ENCODE data around the gene USP48.

Gene USP48

GRCh38 chr1:21732664-21733063, 50.3 kb downstream of the USP48 start:
- H3K4me3 ChIP-seq (ENCODE audit: low read length): no peak overlapping the region
- no peaks in the 10 kb centered on the region for H3K4me1 ChIP-seq (ENCODE audit: insufficient read depth, low read length)
- no peak overlapping the region for H3K9ac ChIP-seq (ENCODE audit: low read depth, low read length)
- H3K27ac ChIP-seq (ENCODE audit: low read length): no peak overlapping the region
- H3K36me3 ChIP-seq (ENCODE audit: insufficient read depth, low read depth, low read length): peaks cover 79% of the 10 kb centered on the region
- H3K27me3 ChIP-seq (ENCODE audit: insufficient read depth, low read length): no peaks in the 10 kb centered on the region
- H3K9me3 ChIP-seq (ENCODE audit: insufficient read depth, low read depth, low read length): no peaks in the 10 kb centered on the region

GRCh38 chr1:21725748-21726392, 57.1 kb downstream of the USP48 start:
- H3K9me3 ChIP-seq (ENCODE audit: insufficient read depth, low read depth, low read length): no peaks in the 10 kb centered on the region
- peaks cover 85% of the 10 kb centered on the region for H3K36me3 ChIP-seq (ENCODE audit: insufficient read depth, low read depth, low read length)
- H3K9ac ChIP-seq (ENCODE audit: low read depth, low read length): peak overlapping the region; percentile 20; the same call in 1 of the 2 replicates
- H3K4me3 ChIP-seq (ENCODE audit: low read length): no peak overlapping the region
- H3K4me1 ChIP-seq (ENCODE audit: insufficient read depth, low read length): peaks cover 3% of the 10 kb centered on the region; the same call in 1 of the 2 replicates
- no peak overlapping the region for H3K27ac ChIP-seq (ENCODE audit: low read length)
- no peaks in the 10 kb centered on the region for H3K27me3 ChIP-seq (ENCODE audit: insufficient read depth, low read length)

- H3K36me3 ChIP-seq (ENCODE audit: insufficient read depth, low read depth, low read length): peaks cover 92% of the 10 kb centered on the region
- H3K27me3 ChIP-seq (ENCODE audit: insufficient read depth, low read length): no peaks in the 10 kb centered on the region
- no peak overlapping the region for H3K4me3 ChIP-seq (ENCODE audit: low read length)
- H3K4me1 ChIP-seq (ENCODE audit: insufficient read depth, low read length): peaks cover 3% of the 10 kb centered on the region; the same call in 1 of the 2 replicates
- H3K27ac ChIP-seq (ENCODE audit: low read length): no peak overlapping the region
- H3K9me3 ChIP-seq (ENCODE audit: insufficient read depth, low read depth, low read length): no peaks in the 10 kb centered on the region
- no peak overlapping the region for H3K9ac ChIP-seq (ENCODE audit: low read depth, low read length)
These were observed 58.4 kb downstream of the USP48 start for GRCh38 chr1:21724570-21724969.

GRCh38 chr1:21724098-21724497, 58.9 kb downstream of the USP48 start:
- H3K36me3 ChIP-seq (ENCODE audit: insufficient read depth, low read depth, low read length): peaks cover 93% of the 10 kb centered on the region
- H3K4me3 ChIP-seq (ENCODE audit: low read length): no peak overlapping the region
- no peak overlapping the region for H3K9ac ChIP-seq (ENCODE audit: low read depth, low read length)
- no peak overlapping the region for H3K27ac ChIP-seq (ENCODE audit: low read length)
- H3K9me3 ChIP-seq (ENCODE audit: insufficient read depth, low read depth, low read length): no peaks in the 10 kb centered on the region
- no peaks in the 10 kb centered on the region for H3K27me3 ChIP-seq (ENCODE audit: insufficient read depth, low read length)
- peaks cover 3% of the 10 kb centered on the region; the same call in 1 of the 2 replicates for H3K4me1 ChIP-seq (ENCODE audit: insufficient read depth, low read length)

DNA sequence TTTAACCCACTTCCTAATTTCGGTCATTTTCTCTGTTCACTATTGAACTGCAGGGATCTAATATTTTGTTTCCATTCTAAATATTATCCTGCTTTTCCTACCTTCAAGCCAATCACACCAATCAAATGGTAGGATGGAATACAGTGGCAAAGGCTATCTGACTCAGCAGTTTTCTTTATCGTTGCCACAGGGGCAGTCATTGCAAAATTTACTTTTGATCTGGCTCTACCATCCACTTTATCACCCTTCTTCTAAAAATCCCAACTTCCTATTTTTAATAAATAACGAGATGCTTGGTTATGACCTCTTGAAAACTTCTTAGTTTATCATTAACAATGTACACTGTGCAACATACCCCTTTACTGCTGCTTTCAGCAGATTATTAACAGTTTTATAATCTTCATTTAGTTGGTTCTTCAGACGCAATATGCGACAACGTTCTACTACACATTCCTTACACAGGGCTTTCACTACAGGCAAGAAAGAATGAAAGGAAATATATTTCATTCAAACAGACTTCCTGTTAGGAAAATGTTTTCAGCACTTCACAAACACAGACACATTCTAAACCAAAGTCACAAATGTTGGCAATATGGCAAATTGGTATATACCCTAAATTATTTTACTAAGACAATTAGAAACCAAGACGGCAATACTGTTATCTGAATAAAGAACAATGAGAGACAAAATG, 61.5 kb downstream of the USP48 start:
- Histone ChIP-seq H3K9me3 (ENCODE audit: insufficient read depth, low read depth, low read length) (no peaks in the 10 kb centered on the region), H3K9ac (ENCODE audit: low read depth, low read length) (no peak overlapping the region), H3K27ac (ENCODE audit: low read length) (no peak overlapping the region), H3K4me3 (ENCODE audit: low read length) (no peak overlapping the region), H3K4me1 (ENCODE audit: insufficient read depth, low read length) (peaks cover 2% of the 10 kb centered on the region; the same call in 1 of the 2 replicates), H3K27me3 (ENCODE audit: insufficient read depth, low read length) (no peaks in the 10 kb centered on the region), H3K36me3 (ENCODE audit: insufficient read depth, low read depth, low read length) (peaks cover 93% of the 10 kb centered on the region)

- Histone ChIP-seq H3K9me3 (ENCODE audit: insufficient read depth, low read depth, low read length) (no peaks in the 10 kb centered on the region), H3K27ac (ENCODE audit: low read length) (no peak overlapping the region), H3K36me3 (ENCODE audit: insufficient read depth, low read depth, low read length) (peaks cover 96% of the 10 kb centered on the region), H3K9ac (ENCODE audit: low read depth, low read length) (no peak overlapping the region), H3K27me3 (ENCODE audit: insufficient read depth, low read length) (no peaks in the 10 kb centered on the region), H3K4me1 (ENCODE audit: insufficient read depth, low read length) (no peaks in the 10 kb centered on the region), H3K4me3 (ENCODE audit: low read length) (no peak overlapping the region)
These were observed 66.8 kb downstream of the USP48 start for GRCh38 chr1:21716169-21716568.

GRCh38 chr1:21707891-21708290, 75.1 kb downstream of the USP48 start:
- no peaks in the 10 kb centered on the region for H3K9me3 ChIP-seq (ENCODE audit: insufficient read depth, low read depth, low read length)
- no peak overlapping the region for H3K4me3 ChIP-seq (ENCODE audit: low read length)
- no peak overlapping the region for H3K27ac ChIP-seq (ENCODE audit: low read length)
- no peaks in the 10 kb centered on the region for H3K27me3 ChIP-seq (ENCODE audit: insufficient read depth, low read length)
- peaks cover 63% of the 10 kb centered on the region for H3K36me3 ChIP-seq (ENCODE audit: insufficient read depth, low read depth, low read length)
- peaks cover 17% of the 10 kb centered on the region; the same call in 1 of the 2 replicates for H3K4me1 ChIP-seq (ENCODE audit: insufficient read depth, low read length)
- no peak overlapping the region for H3K9ac ChIP-seq (ENCODE audit: low read depth, low read length)

DNA sequence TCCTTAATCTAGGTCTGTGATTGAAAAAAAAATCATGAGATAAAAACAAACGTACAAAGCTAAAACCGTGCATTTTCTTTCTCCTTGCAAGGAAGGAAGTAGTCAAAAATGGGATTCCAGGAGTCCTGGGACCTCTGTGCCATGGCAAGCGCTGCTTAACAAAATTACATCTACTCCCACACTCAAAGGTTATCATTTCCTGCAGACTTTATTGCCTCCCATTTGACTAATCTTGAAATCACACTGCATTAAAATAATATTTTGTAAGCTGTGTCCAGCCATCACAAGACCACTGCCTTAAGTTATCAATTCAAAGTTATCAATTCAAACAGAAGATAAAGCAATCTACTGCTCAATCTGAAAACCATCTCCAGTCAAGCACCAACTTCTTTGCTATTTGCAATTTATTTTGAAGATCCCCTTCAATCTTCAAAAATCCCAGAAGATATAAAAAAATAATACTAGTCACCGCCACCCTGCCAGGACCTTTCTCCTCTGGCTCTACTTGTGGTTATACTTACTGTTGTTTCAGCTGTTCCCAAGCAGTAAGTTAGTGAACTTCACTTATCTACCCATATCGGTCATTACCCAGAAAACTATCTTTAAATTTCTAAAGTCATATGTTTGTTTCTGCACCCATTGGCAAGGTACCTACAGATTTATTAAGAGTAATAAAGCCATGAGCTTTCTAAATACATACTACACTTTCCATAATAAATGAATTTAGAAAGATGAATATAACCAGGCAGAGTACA, 75.7 kb downstream of the USP48 start:
- Histone ChIP-seq H3K9ac (ENCODE audit: low read depth, low read length) (peak overlapping the region; percentile 26; the same call in 1 of the 2 replicates), H3K27ac (ENCODE audit: low read length) (no peak overlapping the region), H3K27me3 (ENCODE audit: insufficient read depth, low read length) (no peaks in the 10 kb centered on the region), H3K4me1 (ENCODE audit: insufficient read depth, low read length) (peaks cover 17% of the 10 kb centered on the region; the same call in 1 of the 2 replicates), H3K9me3 (ENCODE audit: insufficient read depth, low read depth, low read length) (no peaks in the 10 kb centered on the region), H3K36me3 (ENCODE audit: insufficient read depth, low read depth, low read length) (peaks cover 64% of the 10 kb centered on the region), H3K4me3 (ENCODE audit: low read length) (no peak overlapping the region)

DNA sequence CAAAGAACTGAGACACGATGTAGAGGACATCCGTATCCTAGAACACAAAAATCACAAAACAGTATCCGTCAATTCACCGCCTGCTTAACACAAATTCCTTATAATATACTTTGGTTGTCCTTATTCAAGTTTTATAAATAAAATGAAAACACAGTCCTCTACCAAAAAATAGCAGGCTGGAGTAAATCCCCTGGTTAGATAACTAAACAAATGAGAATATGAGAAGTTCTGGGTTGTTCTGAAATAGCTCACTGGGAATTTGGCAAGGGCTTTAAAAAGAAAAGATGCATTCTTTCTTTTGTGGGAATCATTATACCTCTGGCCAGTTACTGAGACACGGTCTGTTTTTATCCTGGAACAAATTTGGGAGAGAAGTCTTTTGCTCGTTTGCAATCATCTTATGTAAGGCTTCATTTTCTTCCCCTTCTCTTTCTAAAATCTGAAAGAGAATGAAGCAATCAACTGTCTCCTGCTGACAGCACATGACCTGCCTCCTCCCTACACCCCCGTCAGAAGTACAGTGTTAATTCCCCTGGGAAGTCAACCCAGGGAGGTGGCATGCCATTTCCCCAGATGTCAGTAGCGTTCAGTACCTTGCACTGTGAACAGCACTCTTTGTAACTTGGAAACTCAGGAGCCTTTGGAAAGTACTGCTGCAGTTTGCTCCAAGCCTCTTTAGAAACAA, 76.7 kb downstream of the USP48 start:
- Histone ChIP-seq H3K4me3 (ENCODE audit: low read length) (no peak overlapping the region), H3K9me3 (ENCODE audit: insufficient read depth, low read depth, low read length) (no peaks in the 10 kb centered on the region), H3K27me3 (ENCODE audit: insufficient read depth, low read length) (no peaks in the 10 kb centered on the region), H3K9ac (ENCODE audit: low read depth, low read length) (no peak overlapping the region), H3K4me1 (ENCODE audit: insufficient read depth, low read length) (peaks cover 17% of the 10 kb centered on the region; the same call in 1 of the 2 replicates), H3K27ac (ENCODE audit: low read length) (no peak overlapping the region), H3K36me3 (ENCODE audit: insufficient read depth, low read depth, low read length) (peaks cover 64% of the 10 kb centered on the region)

DNA sequence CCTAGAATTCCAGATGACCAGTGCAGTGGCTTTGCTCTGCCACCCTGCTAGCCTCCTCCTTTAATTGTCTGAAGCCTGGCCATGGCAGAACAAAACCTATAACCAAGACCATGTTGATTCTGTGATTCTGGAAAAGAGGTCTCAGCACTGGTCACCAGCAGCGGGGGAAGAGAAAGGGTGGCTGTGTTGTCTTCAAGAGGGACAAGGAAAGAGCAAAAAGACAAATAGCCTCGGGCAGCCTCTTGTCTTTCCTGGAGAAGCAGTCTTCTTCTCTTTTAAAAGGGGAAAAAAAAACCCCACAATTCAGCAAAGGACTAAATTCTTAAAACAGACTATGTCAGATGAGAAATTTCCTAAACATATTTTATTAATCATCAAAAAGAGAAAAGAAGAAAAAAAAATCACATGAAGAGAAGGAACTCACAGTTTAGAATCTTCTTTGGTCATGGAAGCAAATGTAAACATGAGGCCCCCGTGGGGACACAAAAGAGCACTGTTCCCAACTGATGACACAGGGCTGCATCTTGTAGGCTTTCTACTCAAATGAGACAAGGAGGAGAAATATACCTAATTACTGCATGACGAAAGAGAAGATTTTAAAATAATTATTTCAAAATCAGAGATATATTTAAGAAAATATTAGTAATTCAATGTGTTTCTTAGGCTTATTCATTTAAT, 77.5 kb downstream of the USP48 start:
- Histone ChIP-seq H3K4me1 (ENCODE audit: insufficient read depth, low read length) (peaks cover 17% of the 10 kb centered on the region; the same call in 1 of the 2 replicates), H3K9ac (ENCODE audit: low read depth, low read length) (no peak overlapping the region), H3K27ac (ENCODE audit: low read length) (no peak overlapping the region), H3K4me3 (ENCODE audit: low read length) (no peak overlapping the region), H3K9me3 (ENCODE audit: insufficient read depth, low read depth, low read length) (no peaks in the 10 kb centered on the region), H3K27me3 (ENCODE audit: insufficient read depth, low read length) (no peaks in the 10 kb centered on the region), H3K36me3 (ENCODE audit: insufficient read depth, low read depth, low read length) (peaks cover 68% of the 10 kb centered on the region)

DNA sequence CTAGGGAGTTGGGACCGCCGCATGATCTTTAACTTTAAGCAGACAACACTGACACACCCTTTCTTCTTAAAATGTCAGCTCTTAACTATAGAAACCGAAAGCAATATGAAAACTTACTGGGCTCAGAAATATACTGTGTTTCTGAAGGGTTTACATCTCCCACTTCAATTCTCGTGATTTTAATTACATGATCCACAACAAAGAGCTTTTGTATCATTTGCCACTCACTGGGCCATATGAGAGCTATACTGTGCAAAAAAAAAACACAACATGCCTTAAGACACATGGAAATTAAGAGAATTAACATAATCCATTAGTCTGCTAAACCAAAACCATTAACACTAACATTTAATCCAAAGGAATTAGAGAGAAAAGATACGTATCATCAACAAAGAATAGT, 78.8 kb downstream of the USP48 start:
- Histone ChIP-seq H3K4me3 (ENCODE audit: low read length) (no peak overlapping the region), H3K27ac (ENCODE audit: low read length) (no peak overlapping the region), H3K4me1 (ENCODE audit: insufficient read depth, low read length) (peaks cover 17% of the 10 kb centered on the region; the same call in 1 of the 2 replicates), H3K36me3 (ENCODE audit: insufficient read depth, low read depth, low read length) (peaks cover 65% of the 10 kb centered on the region), H3K9me3 (ENCODE audit: insufficient read depth, low read depth, low read length) (no peaks in the 10 kb centered on the region), H3K9ac (ENCODE audit: low read depth, low read length) (no peak overlapping the region), H3K27me3 (ENCODE audit: insufficient read depth, low read length) (no peaks in the 10 kb centered on the region)
